ENCODE data around the gene EFCAB11. TPM values are rescaled to one million over a fixed set of nuclear protein-coding genes. Genes with fewer than 3 reads are reported as not detected.

The EFCAB11 gene
- total and polyA plus RNA-seq, 2 experiments from 2014 or later = 7.7 to 24.6 TPM

DNA sequence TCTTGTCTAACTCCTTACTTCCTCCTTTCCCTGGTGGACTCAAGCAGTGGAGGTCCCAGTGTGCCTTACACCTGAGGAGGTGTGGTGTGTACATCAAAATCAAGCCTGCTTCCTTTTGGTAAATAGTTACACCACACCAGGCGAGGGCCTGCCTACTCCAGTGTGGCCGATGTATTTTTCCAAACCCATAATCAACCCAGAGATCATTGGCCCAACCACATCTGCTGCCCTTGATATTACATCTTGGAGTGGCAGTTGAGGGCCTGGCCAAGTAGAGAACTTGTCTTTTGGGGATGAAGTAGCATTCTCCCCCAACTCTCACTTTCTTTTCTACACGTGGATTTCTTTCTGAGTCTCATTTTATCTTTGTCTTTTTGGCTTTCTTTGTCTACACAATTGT lies 187.4 kb downstream of the EFCAB11 start (continued):
- TF ChIP-seq, protein P1, sequence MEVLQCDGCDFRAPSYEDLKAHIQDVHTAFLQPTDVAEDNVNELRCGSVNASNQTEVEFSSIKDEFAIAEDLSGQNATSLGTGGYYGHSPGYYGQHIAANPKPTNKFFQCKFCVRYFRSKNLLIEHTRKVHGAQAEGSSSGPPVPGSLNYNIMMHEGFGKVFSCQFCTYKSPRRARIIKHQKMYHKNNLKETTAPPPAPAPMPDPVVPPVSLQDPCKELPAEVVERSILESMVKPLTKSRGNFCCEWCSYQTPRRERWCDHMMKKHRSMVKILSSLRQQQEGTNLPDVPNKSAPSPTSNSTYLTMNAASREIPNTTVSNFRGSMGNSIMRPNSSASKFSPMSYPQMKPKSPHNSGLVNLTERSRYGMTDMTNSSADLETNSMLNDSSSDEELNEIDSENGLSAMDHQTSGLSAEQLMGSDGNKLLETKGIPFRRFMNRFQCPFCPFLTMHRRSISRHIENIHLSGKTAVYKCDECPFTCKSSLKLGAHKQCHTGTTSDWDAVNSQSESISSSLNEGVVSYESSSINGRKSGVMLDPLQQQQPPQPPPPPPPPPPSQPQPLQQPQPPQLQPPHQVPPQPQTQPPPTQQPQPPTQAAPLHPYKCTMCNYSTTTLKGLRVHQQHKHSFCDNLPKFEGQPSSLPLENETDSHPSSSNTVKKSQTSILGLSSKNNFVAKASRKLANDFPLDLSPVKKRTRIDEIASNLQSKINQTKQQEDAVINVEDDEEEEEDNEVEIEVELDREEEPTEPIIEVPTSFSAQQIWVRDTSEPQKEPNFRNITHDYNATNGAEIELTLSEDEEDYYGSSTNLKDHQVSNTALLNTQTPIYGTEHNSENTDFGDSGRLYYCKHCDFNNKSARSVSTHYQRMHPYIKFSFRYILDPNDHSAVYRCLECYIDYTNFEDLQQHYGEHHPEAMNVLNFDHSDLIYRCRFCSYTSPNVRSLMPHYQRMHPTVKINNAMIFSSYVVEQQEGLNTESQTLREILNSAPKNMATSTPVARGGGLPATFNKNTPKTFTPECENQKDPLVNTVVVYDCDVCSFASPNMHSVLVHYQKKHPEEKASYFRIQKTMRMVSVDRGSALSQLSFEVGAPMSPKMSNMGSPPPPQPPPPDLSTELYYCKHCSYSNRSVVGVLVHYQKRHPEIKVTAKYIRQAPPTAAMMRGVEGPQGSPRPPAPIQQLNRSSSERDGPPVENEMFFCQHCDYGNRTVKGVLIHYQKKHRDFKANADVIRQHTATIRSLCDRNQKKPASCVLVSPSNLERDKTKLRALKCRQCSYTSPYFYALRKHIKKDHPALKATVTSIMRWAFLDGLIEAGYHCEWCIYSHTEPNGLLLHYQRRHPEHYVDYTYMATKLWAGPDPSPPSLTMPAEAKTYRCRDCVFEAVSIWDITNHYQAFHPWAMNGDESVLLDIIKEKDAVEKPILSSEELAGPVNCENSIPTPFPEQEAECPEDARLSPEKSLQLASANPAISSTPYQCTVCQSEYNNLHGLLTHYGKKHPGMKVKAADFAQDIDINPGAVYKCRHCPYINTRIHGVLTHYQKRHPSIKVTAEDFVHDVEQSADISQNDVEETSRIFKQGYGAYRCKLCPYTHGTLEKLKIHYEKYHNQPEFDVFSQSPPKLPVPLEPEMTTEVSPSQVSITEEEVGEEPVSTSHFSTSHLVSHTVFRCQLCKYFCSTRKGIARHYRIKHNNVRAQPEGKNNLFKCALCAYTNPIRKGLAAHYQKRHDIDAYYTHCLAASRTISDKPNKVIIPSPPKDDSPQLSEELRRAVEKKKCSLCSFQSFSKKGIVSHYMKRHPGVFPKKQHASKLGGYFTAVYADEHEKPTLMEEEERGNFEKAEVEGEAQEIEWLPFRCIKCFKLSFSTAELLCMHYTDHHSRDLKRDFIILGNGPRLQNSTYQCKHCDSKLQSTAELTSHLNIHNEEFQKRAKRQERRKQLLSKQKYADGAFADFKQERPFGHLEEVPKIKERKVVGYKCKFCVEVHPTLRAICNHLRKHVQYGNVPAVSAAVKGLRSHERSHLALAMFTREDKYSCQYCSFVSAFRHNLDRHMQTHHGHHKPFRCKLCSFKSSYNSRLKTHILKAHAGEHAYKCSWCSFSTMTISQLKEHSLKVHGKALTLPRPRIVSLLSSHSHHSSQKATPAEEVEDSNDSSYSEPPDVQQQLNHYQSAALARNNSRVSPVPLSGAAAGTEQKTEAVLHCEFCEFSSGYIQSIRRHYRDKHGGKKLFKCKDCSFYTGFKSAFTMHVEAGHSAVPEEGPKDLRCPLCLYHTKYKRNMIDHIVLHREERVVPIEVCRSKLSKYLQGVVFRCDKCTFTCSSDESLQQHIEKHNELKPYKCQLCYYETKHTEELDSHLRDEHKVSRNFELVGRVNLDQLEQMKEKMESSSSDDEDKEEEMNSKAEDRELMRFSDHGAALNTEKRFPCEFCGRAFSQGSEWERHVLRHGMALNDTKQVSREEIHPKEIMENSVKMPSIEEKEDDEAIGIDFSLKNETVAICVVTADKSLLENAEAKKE (CRISPR knock-in tag; IDR thresholded peaks at IDR 0.05) = no peak
- no peak for TF ChIP-seq ZNF114 (CRISPR knock-in tag; IDR thresholded peaks at IDR 0.05)
- no peak for TF ChIP-seq EZH2 (IDR thresholded peaks at IDR 0.05; ENCODE audit: low read depth, unreplicated experiment)
- no peak for TF ChIP-seq CREB1 (CRISPR knock-in tag; IDR thresholded peaks at IDR 0.05; ENCODE audit: low read depth)
- TF ChIP-seq, protein P2, sequence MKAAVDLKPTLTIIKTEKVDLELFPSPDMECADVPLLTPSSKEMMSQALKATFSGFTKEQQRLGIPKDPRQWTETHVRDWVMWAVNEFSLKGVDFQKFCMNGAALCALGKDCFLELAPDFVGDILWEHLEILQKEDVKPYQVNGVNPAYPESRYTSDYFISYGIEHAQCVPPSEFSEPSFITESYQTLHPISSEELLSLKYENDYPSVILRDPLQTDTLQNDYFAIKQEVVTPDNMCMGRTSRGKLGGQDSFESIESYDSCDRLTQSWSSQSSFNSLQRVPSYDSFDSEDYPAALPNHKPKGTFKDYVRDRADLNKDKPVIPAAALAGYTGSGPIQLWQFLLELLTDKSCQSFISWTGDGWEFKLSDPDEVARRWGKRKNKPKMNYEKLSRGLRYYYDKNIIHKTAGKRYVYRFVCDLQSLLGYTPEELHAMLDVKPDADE (IDR thresholded peaks at IDR 0.05) = no peak
- TF ChIP-seq POLR2AphosphoS5 (IDR thresholded peaks at IDR 0.05; ENCODE audit: low read depth) = no peak
- no peak for TF ChIP-seq NANOG (IDR thresholded peaks at IDR 0.05; ENCODE audit: borderline replicate concordance)
- TF ChIP-seq JUNB (IDR thresholded peaks at IDR 0.05; ENCODE audit: unreplicated experiment) = no peak
- TF ChIP-seq, protein P3, sequence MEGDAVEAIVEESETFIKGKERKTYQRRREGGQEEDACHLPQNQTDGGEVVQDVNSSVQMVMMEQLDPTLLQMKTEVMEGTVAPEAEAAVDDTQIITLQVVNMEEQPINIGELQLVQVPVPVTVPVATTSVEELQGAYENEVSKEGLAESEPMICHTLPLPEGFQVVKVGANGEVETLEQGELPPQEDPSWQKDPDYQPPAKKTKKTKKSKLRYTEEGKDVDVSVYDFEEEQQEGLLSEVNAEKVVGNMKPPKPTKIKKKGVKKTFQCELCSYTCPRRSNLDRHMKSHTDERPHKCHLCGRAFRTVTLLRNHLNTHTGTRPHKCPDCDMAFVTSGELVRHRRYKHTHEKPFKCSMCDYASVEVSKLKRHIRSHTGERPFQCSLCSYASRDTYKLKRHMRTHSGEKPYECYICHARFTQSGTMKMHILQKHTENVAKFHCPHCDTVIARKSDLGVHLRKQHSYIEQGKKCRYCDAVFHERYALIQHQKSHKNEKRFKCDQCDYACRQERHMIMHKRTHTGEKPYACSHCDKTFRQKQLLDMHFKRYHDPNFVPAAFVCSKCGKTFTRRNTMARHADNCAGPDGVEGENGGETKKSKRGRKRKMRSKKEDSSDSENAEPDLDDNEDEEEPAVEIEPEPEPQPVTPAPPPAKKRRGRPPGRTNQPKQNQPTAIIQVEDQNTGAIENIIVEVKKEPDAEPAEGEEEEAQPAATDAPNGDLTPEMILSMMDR (conservative IDR thresholded peaks at IDR 0.05; ENCODE audit: low read depth in 2 of 2) = no peak
- TF ChIP-seq ZNF331 (CRISPR knock-in tag; IDR thresholded peaks at IDR 0.05; ENCODE audit: low read depth) = no peak
- no peak for TF ChIP-seq EZH2phosphoT487 (IDR thresholded peaks at IDR 0.05; ENCODE audit: unreplicated experiment)

Data from GM23338 (cell line).